ENCODE measurements around the gene EAF1.

The EAF1 gene

DNA sequence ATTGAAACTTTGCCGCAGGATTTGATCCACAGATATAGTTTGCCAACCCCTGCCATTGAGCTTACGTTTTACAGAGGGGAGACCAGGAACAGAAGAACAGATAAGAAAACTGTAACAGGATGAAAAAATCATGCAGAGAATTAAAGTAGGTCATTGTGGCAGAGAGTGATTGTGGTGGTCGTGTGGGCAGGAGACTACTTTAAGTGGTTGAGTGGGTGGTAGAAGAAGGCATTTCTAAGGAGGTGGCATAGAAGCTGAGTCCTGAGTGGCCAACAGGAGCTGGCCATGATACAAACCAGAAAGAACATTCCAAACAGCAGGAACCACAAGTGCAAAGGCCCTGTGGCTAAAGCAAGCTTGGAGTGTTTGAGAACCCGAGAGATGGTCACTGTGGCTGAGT is 59.6 kb downstream of the EAF1 start:
- no peak for DNase-seq

DNA sequence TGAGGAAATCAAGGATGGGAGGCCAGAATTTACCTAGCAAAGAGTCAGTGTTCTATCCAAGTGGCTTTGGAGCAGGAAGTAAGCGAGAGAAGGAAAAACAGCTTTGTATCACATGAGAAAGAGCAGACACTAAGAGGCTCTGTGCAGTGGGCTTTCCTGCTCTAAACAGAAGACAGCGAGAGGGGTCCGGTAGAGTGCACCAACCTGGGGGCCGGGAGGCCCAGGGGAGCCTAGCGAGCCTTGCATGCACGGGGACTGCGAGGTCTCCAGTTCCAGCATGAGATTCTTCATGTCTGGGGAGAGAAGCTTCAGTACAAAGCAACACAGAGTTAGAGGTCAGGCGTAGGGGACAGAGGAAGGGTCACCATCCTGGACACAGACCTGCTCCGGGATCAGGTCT is 60.6 kb downstream of the EAF1 start:
- DNase-seq, result no peak

GRCh38 chr3:15490158-15490557 is 62.8 kb downstream of the EAF1 start:
- DNase-seq, result no peak

DNA sequence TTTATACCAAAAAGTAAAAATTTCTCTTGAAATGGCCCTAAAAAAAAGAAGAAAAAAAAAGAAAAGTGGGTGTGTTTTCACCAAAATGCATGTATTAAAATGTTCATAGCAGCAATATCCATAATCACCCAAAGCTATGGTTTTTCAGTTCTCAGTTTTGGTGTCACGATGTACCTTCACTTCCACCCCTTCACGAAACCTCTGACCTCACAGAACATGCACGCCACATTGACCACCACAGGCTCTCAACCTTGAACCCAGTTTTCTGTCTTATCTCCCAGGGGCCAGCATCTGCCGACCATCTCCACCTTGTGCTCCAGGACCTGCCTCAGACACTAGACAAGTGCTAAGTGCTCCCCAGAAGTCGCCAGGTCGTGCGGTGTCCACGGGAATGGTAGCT is 63.7 kb downstream of the EAF1 start:
- DNase-seq, result no peak
